ENCODE results near the gene DIO3. TPM values are rescaled to one million over a fixed set of nuclear protein-coding genes. Genes with fewer than 3 reads are reported as not detected.

Gene DIO3
- total and polyA plus RNA-seq, 2 of the 13 experiments (the other 11 are each of a cell fraction or from before 2014, with no cell fraction given) = not detected

- H3K27me3 ChIP-seq (ENCODE audit: control insufficient read depth in 1 of 2, insufficient read depth in 2 of 2, low read length in 2 of 2) = peaks cover 5 to 9% of the 10 kb centered on the region in 2 experiments; a peak in 3 of 5 replicates
- H3K27ac ChIP-seq (ENCODE audit: extremely low read length, insufficient read depth, low read length) = no peak overlapping the region
- FAIRE-seq = no peak
- H3K4me3 ChIP-seq (replicated peaks in 1 of 3; ENCODE audit: insufficient read depth in 1 of 3, low read depth in 2 of 3, low read length in 3 of 3) = no peak overlapping the region
- H3K4me2 ChIP-seq (ENCODE audit: low read depth, low read length) = no peak overlapping the region
- H3K9ac ChIP-seq (ENCODE audit: insufficient read depth, low read depth, low read length) = no peak overlapping the region
- CTCF ChIA-PET (ENCODE audit: low intra/inter-chr PET ratio, low total read pairs) = no interaction called here
- DNase-seq (ENCODE audit: low spot score) = no peak
- ATAC-seq = no peak
- H2AFZ ChIP-seq (ENCODE audit: low read length) = no peak overlapping the region
- no TSS peak for BruUV-seq (replicated peaks)
- H3K79me2 ChIP-seq (ENCODE audit: insufficient read depth, low read length) = no peaks in the 10 kb centered on the region
- no peaks in the 10 kb centered on the region for H4K20me1 ChIP-seq (ENCODE audit: insufficient read depth, low read length)
- 40% methylated on average over 8 of the region's 20 CpGs for WGBS (ENCODE audit: low lambda C conversion rate)
- in situ Hi-C loops (cut with HindIII; ENCODE audit: extremely low pct_ligation_motif_present, low pct_unique_long_range_greater_than_20kb) (no loop called here), intact Hi-C loops (cut with micrococcal nuclease; ENCODE audit: unreplicated experiment) (no loop called here)
- H3K36me3 ChIP-seq (replicated peaks in 1 of 2; ENCODE audit: control insufficient read depth in 1 of 2, insufficient read depth in 2 of 2, low read length in 2 of 2) = no peaks in the 10 kb centered on the region
- TF ChIP-seq SMARCE1 (IDR thresholded peaks at IDR 0.05; ENCODE audit: borderline replicate concordance) (no peak), ZNF737 (CRISPR knock-in tag; IDR thresholded peaks at IDR 0.05; ENCODE audit: borderline replicate concordance) (no peak), ZNF574 (CRISPR knock-in tag; IDR thresholded peaks at IDR 0.05) (no peak), HMGXB4 (CRISPR knock-in tag; IDR thresholded peaks at IDR 0.05; ENCODE audit: borderline replicate concordance in 1 of 2, low read depth in 1 of 2) (no peak), ZNF746 (CRISPR knock-in tag; IDR thresholded peaks at IDR 0.05) (no peak), CHCHD3 (CRISPR knock-in tag; IDR thresholded peaks at IDR 0.05) (no peak), SP2 (CRISPR knock-in tag; IDR thresholded peaks at IDR 0.05) (no peak), ZNF362 (CRISPR knock-in tag; IDR thresholded peaks at IDR 0.05; ENCODE audit: borderline replicate concordance) (no peak)
- H3K4me1 ChIP-seq (ENCODE audit: insufficient read depth, low read length) = no peaks in the 10 kb centered on the region
- no peaks in the 10 kb centered on the region; the same call in 1 of the 2 replicates for H3K9me3 ChIP-seq (ENCODE audit: low read length)
- POLR2A ChIA-PET = no interaction called here
These were observed 49.5 kb upstream of the DIO3 start for GRCh38 chr14:101511620-101512375.
